ENCODE data around the gene USH2A.

- TF ChIP-seq CTCF (tag by site-specific recombination; IDR thresholded peaks at IDR 0.05) = no peak
- TF ChIP-seq ZNF600 (tag by site-specific recombination; IDR thresholded peaks at IDR 0.05) = no peak
- TF ChIP-seq ZNF114 (tag by site-specific recombination; IDR thresholded peaks at IDR 0.05) = no peak
- TF ChIP-seq BCL11B (tag by site-specific recombination; IDR thresholded peaks at IDR 0.05; ENCODE audit: low read depth) = no peak
Measured at GRCh38 chr1:216379441-216379840, 43.8 kb downstream of the USH2A start.

All from HEK293 (cell line).